CD4-positive, alpha-beta T cell treated with Interleukin-15 for 1 hour (primary cell): ENCODE data around the gene STK40.

Experiments used
- DNase-seq: peaks from one replicate; pipeline ENCODE4 v3.0.0-alpha.2; 2020

The STK40 gene

DNA sequence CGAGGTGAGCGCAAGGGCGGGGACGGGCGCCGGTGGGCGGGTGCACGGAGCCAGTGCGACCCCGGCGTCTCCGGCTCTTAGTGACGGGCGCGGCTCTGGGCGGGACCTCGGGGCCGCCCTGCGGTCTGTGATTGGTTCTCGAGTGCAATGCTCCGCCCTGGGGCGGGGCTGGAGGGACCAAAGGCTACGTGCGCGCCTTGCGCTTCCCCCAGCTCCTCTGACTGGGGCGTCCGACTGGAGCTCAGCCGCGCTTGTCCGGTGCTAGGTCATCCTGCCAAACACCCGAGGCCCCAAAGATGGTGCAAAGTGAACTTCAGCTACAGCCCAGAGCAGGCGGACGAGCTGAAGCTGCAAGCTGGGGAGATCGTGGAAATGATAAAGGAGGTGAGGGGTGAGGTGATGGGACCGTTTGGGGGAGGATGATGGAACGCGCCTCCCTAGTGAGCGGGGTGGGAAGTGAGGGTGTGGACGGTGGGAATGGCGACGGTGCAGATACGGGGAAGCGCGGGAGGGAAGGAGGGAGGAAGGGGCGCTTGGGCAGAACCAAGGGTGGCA, 78.7 kb downstream of the STK40 start:
- peak; percentile 93 for DNase-seq

DNA sequence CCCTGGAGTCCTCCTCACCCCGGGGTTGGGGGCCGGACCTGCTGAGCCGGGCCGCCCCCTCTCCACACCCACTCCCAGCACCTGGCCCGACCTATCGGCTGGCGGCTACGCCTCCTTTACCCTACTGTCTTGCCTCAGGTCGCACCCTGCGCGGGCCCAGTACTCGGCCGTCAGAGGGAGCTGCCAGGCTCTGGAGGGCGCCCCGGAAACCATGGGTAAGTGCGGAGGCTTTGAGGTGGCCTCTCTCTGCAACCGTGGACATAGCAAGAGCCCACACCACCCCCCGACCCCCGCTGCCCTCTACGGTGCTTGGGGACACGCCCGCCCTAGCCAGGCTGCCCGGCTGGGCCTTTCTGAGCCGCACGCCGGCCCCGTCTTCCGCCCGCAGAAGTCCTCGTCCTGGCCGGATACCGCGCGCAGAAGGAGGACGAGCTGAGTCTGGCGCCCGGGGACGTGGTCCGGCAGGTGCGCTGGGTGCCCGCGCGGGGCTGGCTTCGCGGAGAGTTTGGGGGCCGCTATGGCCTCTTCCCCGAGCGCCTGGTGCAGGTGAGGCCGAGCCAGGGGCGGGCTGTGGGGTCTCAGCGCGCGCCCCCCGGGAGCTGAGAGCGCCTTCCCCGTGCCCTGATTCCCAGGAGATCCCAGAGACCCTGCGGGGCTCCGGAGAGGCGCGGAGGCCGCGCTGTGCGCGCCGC, 79.4 kb downstream of the STK40 start, which contains the start of gene SH3D21:
TSS of gene SH3D21 (plus strand) at position 159 of the 692 bp plus-strand sequence. CDS start at position 212, 53 bp downstream.
- peak; percentile 46 for DNase-seq

DNA sequence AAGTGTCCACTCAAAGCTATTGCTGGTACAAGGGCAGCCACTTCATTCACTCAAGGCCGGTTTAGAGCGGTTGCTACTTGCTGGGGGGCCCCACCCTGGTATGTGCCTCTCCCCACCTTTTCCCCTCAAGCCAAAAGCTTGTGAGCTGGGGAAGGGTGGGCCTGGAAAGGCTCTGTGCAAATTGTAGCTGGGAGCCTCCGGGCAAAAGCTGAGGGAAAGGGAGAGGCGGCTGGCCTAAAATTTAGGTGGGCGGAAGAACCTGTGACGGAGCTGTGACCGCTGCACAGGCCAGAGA, 79.9 kb downstream of the STK40 start:
- no peak for DNase-seq

DNA sequence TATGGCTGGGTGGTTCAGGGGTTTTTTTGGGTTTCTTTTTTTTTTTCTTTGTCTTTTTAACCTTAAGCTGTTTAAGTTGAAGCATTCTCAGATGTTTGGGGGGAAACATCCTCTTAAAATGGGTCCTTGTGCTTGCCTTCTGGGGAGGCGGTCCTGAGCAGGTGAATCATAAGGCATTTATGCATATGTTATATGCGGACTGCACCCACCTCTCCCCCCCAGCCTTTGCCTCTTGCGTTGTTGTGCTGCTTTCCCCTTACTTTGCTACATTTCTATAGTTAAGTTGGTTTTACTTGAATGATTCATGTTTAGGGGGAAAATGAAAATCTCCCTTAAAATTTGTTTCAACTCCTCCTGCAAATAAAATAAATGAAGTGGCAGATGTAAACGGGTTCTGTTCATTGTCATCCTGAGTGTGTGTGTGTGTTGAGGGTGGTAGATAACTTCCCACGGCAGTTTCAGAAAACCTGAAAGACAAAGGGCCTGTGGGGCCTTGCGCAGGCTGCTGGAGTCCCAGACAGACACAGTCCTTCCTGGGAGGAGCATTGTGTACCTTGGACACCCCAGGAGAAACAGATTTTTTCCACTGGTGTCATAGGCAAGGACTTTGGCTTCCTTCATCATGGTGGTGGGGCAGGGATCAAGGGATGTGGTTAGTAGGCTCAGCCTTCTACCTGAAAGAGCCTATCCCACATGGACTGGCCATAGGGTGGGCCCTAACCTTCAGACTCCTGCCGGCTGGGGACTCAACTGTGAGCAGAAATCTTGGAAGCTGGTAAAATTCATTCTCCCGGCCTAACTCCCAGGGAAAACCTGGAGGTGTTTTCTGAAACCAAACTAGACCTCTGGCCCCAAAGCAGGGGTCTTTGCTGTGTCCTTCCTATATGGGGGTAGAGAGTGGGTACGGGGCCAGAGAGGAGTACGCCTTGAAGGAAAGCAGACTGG, 80.5 kb downstream of the STK40 start:
- DNase-seq, result no peak

DNA sequence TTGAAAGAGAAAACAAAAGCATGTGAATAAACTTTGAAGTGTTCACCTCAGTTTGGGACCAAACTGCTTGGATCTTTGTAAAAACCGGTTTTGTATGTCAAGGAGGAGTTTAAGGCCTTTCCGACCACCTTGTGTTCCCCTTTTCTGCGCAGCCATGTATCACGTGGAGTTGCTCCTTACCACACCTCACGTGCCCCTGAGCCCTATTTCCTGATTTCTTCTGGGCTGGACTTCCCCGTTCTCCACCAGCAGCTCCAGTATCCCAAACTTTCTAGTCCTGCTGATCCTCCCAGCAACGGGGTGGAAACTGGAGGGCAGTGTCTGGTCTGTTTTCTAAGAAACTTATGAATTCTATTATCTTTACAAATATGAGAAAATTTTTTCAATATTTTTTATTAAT, 81.2 kb downstream of the STK40 start:
- DNase-seq, result peak; percentile 50

DNA sequence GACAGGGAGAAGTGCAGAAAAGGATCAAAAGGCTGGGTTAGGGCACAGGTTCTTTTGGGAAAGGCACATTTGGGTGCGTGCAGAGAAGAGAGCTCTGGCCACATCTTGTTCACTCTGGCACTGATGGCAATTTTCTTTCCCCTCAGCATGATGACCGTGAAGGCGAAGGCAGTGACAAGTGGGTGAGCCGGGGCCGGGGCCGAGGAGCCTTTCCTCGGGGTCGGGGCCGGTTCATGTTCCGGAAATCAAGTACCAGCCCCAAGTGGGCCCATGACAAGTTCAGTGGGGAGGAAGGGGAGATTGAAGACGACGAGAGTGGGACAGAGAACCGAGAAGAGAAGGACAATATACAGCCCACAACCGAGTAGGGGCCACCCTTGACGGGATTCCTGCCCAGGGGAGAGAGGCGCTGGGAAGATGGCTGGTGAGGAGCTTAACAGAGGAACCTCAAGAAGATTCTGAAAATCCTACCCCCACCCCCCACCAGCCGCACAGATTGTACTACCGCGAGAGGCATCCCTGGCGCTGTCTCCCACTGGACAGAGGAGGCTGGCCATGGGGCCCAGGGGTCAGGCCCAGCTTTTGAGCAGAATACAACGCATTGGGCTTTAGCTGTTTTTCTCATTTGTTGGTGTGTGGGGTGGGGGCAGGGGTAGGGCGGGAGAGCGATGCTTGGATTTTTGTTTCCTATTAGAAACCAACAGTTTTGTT, 81.9 kb downstream of the STK40 start:
- DNase-seq, result no peak

DNA sequence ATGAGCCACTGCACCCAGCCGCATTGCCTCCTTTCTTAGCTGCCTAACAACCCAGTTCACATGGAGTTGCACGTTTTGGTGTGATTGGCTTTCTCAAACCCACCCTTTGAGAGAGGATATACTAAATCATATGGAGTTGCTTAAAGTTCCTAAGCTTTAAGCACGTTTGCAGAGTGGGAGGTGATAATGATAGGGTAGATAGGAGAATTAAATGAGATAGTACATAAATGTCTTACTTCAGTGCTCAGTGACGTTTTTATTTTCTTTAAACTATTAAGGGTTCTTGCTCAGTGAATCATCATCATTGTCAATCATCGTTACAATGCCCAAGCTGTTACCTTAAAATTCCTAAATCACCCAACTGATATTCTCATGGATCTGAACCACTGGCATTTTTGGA, 82.5 kb downstream of the STK40 start:
- DNase-seq, result no peak

DNA sequence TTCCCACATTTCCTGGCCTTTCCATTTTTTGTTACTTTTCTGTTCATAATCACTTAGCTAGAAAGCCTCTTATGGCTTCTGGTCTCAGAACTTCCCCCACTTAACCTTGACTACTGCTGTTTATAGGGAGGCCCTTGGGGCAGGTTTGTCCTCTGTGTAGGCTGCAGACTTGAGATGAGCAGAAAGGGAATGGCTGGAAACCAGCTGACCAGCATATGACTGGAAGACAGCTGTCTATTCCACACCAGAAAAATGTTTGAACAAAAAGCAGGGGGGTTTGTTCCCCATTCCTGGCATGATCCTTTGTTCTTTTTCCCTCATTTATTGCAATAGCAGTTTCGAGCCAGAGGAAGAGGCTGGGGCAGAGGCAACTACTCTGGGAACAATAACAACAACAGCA, 84.5 kb downstream of the STK40 start:
- DNase-seq, result no peak

DNA sequence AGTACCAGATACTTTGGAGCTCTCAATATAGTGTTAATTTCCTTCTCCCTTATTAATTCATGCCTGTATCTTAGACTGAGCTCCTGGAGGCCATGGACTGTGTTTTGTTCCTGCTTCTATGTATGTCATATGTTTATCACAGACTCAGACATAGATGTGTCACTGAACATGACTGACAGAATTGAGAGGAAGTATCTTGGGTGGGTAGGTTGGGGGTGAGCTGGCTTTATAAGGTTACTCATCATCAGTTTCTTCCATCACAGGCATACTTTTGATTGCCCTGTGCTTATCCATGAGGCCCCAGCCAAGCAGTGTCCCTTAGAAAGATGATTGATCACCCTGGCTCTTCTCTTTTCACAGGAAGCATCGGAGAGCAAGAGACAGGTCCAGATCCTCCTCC, 85.2 kb downstream of the STK40 start:
- no peak for DNase-seq

DNA sequence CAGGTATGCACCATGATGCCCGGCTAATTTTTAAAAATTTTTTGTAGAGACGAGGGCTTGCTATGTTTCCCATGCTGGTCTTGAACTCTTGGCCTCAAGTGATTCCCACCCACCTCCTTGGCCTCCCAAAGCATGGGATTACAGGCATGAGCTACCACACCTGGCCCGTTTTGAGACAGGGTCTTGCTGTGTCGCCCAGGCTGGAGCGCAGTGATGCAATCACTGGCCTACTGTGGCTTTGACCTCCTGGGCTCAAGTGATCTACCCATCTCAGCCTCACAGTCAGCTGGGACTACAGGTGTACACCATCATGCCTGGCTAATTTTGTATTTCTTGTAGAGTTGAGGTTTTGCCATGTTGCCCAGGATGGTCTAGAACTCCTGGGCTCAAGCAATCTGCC, 87.1 kb downstream of the STK40 start:
- DNase-seq, result no peak

DNA sequence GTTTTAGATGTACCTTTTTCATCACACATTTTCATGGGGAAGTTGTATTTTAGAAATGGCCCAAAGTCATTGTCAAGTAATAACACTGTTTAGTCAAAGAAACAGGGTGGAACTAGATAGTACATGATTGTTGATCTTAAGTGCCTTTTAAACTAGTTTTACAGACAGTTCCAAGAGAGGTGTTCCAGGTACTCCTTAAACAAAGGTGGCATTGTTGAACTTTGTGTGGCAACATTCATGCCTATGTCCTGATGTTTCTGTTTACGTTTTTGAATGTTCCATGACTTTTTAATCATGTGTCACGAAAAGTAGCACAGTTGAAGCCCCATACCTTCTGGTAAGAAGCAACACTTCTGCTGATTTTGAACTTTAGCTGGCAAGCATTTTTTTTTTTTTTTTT, 88.7 kb downstream of the STK40 start:
- DNase-seq, result no peak

DNA sequence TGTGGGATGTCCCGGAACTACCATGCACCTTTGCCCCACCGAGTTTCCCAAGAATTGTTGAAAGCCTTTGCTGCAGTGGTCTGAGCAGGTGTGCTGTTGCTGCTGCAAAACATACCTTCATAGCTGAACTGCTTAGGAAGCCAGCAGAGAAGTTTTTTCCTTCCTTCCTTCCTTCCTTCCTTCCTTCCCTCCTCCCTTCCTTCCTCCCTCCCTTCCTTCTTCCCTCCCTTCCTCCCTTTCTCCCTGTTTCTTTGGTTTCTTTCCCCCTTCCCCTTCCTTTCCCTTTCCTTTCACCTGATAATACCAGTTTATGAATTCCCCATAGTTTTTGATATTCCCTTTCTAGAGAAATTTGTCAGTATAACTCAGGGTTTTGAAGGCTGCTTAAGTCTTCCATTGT, 90.3 kb downstream of the STK40 start:
- DNase-seq, result no peak
